Hepatocyte (in vitro differentiated cells): Measurements from ENCODE around the gene STX4.

ENCODE experiments used
- EZH2 ChIP-seq: fragments of 200-600 bp; sonication (generic); IDR thresholded peaks from 2 replicates; pipeline ENCODE4 v1.6.1; 2016; ENCODE audit warnings: antibody characterized with exemption, mild to moderate bottlenecking, borderline replicate concordance
- EZH2phosphoT487 ChIP-seq: fragments of 200-600 bp; sonication (generic); IDR thresholded peaks from one replicate; pipeline ENCODE4 v1.6.1; 2018; ENCODE audit warnings: antibody characterized with exemption, mild to moderate bottlenecking, low read depth, moderate library complexity; ENCODE audit not compliant: unreplicated experiment, severe bottlenecking
- TF ChIP-seq, protein P1 (sequence below): fragments of 200-600 bp; sonication (generic); IDR thresholded peaks from 2 replicates; pipeline ENCODE4 v1.5.1; 2016; ENCODE audit warnings: antibody characterized with exemption, mild to moderate bottlenecking; ENCODE audit not compliant: poor library complexity

DNA sequence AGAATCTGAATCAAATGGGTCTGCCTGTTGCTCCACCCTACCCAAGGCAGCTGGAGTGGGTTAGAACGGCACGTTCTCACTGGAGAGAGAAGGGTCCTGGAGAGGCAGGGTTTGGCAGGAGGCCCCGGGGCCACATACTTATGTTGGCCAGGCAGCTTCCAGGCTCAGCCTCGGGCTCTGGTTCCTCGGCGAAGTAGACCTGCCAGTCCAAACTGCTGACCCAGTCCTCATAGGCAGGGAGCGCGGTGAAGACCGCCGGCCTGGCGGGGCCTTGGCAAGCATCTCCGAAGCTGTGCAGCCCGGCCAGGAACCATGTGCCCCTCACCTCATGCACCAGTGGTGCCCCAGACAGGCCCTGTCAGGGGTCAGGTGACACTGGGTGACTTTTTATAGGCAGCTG, 50.6 kb downstream of the STX4 start:
- TF ChIP-seq, protein P1, sequence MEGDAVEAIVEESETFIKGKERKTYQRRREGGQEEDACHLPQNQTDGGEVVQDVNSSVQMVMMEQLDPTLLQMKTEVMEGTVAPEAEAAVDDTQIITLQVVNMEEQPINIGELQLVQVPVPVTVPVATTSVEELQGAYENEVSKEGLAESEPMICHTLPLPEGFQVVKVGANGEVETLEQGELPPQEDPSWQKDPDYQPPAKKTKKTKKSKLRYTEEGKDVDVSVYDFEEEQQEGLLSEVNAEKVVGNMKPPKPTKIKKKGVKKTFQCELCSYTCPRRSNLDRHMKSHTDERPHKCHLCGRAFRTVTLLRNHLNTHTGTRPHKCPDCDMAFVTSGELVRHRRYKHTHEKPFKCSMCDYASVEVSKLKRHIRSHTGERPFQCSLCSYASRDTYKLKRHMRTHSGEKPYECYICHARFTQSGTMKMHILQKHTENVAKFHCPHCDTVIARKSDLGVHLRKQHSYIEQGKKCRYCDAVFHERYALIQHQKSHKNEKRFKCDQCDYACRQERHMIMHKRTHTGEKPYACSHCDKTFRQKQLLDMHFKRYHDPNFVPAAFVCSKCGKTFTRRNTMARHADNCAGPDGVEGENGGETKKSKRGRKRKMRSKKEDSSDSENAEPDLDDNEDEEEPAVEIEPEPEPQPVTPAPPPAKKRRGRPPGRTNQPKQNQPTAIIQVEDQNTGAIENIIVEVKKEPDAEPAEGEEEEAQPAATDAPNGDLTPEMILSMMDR = no peak
- TF ChIP-seq EZH2phosphoT487 (no peak), EZH2 (no peak)
